ENCODE measurements around the gene IRX5.

GRCh38 chr16:54970016-54970415 lies 39.4 kb downstream of the IRX5 start:
- TF ChIP-seq SUZ12 (IDR thresholded peaks at IDR 0.05; ENCODE audit: extremely low read depth, insufficient read depth, insufficient read length) (no peak), YY1 (IDR thresholded peaks at IDR 0.05; ENCODE audit: insufficient read depth, insufficient read length) (no peak), ZNF274 (IDR thresholded peaks at IDR 0.05; ENCODE audit: low read depth, low read length) (no peak)
